Gastrocnemius medialis (tissue), 4 donors: ENCODE results near the gene OTUD3. TPM values are rescaled to one million over a fixed set of nuclear protein-coding genes. Genes with fewer than 3 reads are reported as not detected.

Source experiments
- ATAC-seq, 2 donors: fragments of 150-250 bp; one replicate each; pipeline ENCODE4 v1.9.1; 2016
- DNase-seq, 2 donors: peaks; one replicate each; pipeline ENCODE4 v3.0.0-alpha.2; 2019
- H3K27ac ChIP-seq, 4 donors: fragments of 200-600 bp; sonication (generic); 1 replicate in 1 of 4; 2 replicates in 3 of 4; pipeline ENCODE4 v1.5.1; 2016 to 2018; ENCODE audit warnings: mild to moderate bottlenecking in 2 of 4, moderate library complexity in 1 of 4
- H3K27me3 ChIP-seq, 3 donors: fragments of 200-600 bp; sonication (generic) in 2 of 3; 1 replicate in 1 of 3; 2 replicates in 2 of 3; pipeline versions ENCODE4 v1.5.1 to v1.6.0; 2016 to 2019; ENCODE audit warnings: mild to moderate bottlenecking in 1 of 3, moderate library complexity in 1 of 3
- H3K36me3 ChIP-seq, 2 donors: fragments of 200-600 bp; sonication (generic) in 1 of 2; one replicate each; pipeline ENCODE4 v1.5.1; 2017 to 2018
- H3K4me1 ChIP-seq, 2 donors: fragments of 200-600 bp; sonication (generic) in 1 of 2; one replicate each; pipeline ENCODE4 v1.5.1; 2016 to 2017; ENCODE audit warnings: mild to moderate bottlenecking in 2 of 2
- H3K4me3 ChIP-seq, 4 donors: fragments of 200-600 bp; sonication (generic) in 3 of 4; 1 replicate in 1 of 4; 2 replicates in 3 of 4; pipeline ENCODE4 v1.5.1; 2016 to 2019; ENCODE audit warnings: mild to moderate bottlenecking in 2 of 4
- H3K9me3 ChIP-seq, 3 donors: fragments of 200-600 bp; sonication (generic) in 2 of 3; 1 replicate in 1 of 3; 2 replicates in 2 of 3; pipeline ENCODE4 v1.5.1; 2016 to 2019
- CTCF ChIP-seq, 5 experiments: fragments of 450-650 bp in 3 of 5; fragments of 200-600 bp in 2 of 5; sonication (generic) in 2 of 5; IDR thresholded peaks in 4 of 5; conservative IDR thresholded peaks in 1 of 5; 1 replicate in 4 of 5; 2 replicates in 1 of 5; pipeline ENCODE4 v1.5.1; 2016 to 2019; ENCODE audit warnings: antibody characterized with exemption in 5 of 5, mild to moderate bottlenecking in 3 of 5, moderate library complexity in 3 of 5
- POLR2A ChIP-seq, 2 donors: fragments of 450-650 bp; IDR thresholded peaks; one replicate each; pipeline ENCODE4 v1.6.1; 2017; ENCODE audit warnings: antibody characterized with exemption in 2 of 2, mild to moderate bottlenecking in 2 of 2, moderate library complexity in 2 of 2
- in situ Hi-C, 4 donors: fragments of 200-750 bp; cut with MboI; loops; one replicate each; pipeline versions ENCODE4 v1.15.0 to v1.8.0; 2017; ENCODE audit warnings: low sequenced_read_pairs in 4 of 4
- intact Hi-C: fragments of 100-400 bp; cut with DNase I; formaldehyde crosslinking; loops from one replicate; pipeline ENCODE4 v1.15.1; 2023; ENCODE audit warnings: low total_unique reads
- total RNA-seq, 4 donors: library from RNA; depleted of rRNA; stranded (reverse); fragments of >200 nt; gene quantifications; one replicate each; pipeline versions ENCODE4 v1.1.0 to v1.2.3, GENCODE V29; 2016

OTUD3 gene
- total RNA-seq, 4 donors from 2014 or later = 3.3 to 7.9 (median 4.4) TPM

GRCh38 chr1:19960591-19960990 lies 78.4 kb downstream of the OTUD3 start:
- Histone ChIP-seq H3K4me3 (no peak overlapping the region), H3K27me3 (peaks cover 2 to 14% (median 5%) of the 10 kb centered on the region in 3 donors), H3K36me3 (no peaks in the 10 kb centered on the region), H3K9me3 (no peaks in the 10 kb centered on the region), H3K27ac (no peak overlapping the region), H3K4me1 (no peaks in the 10 kb centered on the region)
- DNase-seq = no peak
- intact Hi-C loops = no loop called here
- TF ChIP-seq CTCF (IDR thresholded peaks at IDR 0.05 in 4 of 5, conservative IDR thresholded peaks at IDR 0.05 in 1 of 5) = no peak
- TF ChIP-seq POLR2A (IDR thresholded peaks at IDR 0.05) = no peak
- ATAC-seq = no peak
- in situ Hi-C loops = no loop called here

Other genes starting within 250 kb of the OTUD3 start
- 10 to 100 TPM in 3 of 4 donors, 1 to 10 TPM in 1; 7.9 to 20.3 (median 16.3) TPM for gene NBL1, start 238.1 kb upstream of the OTUD3 start, total RNA-seq
- not detected for gene HTR6, start 217.5 kb upstream of the OTUD3 start, total RNA-seq
- gene TMCO4, start 82.5 kb upstream of the OTUD3 start, total RNA-seq = 1 to 10 TPM in 3 of 4 donors, under 1 TPM in 1; 0.95 to 3.9 (median 2.4) TPM
- gene RNF186, start 67.1 kb upstream of the OTUD3 start, total RNA-seq = under 1 TPM in 1 of 4 donors, not detected in 3; 0.24 TPM
- gene PLA2G2E, start 41.2 kb downstream of the OTUD3 start, total RNA-seq = not detected
- 10 to 100 TPM in 2 of 4 donors, 1 to 10 TPM in 2; 6.2 to 19.3 (median 13.6) TPM for gene PLA2G2A, start 97.2 kb downstream of the OTUD3 start, total RNA-seq
- not detected for gene PLA2G5, start 187.8 kb downstream of the OTUD3 start, total RNA-seq
- gene PLA2G2D, start 237.1 kb downstream of the OTUD3 start, total RNA-seq = not detected